Measurements from ENCODE around the gene ELF5. TPM values are rescaled to one million over a fixed set of nuclear protein-coding genes. Genes with fewer than 3 reads are reported as not detected.

ELF5 gene
- total RNA-seq, 4 donors from 2014 or later, result not detected

- 93 to 95% methylated on average over 6 of the region's 6 CpGs for WGBS, 2 donors
These were observed 2.9 kb upstream of the ELF5 start for GRCh38 chr11:34516247-34517040.

DNA sequence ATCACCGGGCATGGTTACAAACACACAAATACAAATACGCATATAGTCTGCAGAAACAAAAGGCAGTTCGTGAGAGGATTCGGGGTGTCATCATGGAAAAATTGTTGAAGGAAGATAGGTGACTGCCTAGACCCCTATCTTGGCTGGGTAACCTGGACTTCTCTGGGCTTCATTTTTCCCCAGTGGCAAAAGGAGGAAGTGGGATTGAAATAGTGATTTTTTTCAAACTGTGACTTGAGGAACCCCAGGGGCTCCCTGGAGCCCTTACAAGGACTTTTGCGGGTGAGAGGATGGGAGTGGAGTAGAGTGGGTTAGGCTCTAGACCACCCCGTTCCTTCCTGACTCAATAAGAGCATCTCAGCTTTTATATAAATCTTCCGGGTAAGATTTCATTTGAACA lies 1.0 kb upstream of the ELF5 start:
- DNase-seq (ENCODE audit: low spot score in 2 of 2), result no peak
- no peaks in the 10 kb centered on the region for H3K27me3 ChIP-seq
- no peaks in the 10 kb centered on the region for H3K36me3 ChIP-seq
- 83 to 86% methylated on average over 7 of the region's 7 CpGs for WGBS, 2 donors
- TF ChIP-seq POLR2A (IDR thresholded peaks at IDR 0.05), result no peak
- TF ChIP-seq, protein P1, sequence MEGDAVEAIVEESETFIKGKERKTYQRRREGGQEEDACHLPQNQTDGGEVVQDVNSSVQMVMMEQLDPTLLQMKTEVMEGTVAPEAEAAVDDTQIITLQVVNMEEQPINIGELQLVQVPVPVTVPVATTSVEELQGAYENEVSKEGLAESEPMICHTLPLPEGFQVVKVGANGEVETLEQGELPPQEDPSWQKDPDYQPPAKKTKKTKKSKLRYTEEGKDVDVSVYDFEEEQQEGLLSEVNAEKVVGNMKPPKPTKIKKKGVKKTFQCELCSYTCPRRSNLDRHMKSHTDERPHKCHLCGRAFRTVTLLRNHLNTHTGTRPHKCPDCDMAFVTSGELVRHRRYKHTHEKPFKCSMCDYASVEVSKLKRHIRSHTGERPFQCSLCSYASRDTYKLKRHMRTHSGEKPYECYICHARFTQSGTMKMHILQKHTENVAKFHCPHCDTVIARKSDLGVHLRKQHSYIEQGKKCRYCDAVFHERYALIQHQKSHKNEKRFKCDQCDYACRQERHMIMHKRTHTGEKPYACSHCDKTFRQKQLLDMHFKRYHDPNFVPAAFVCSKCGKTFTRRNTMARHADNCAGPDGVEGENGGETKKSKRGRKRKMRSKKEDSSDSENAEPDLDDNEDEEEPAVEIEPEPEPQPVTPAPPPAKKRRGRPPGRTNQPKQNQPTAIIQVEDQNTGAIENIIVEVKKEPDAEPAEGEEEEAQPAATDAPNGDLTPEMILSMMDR (IDR thresholded peaks at IDR 0.05), result no peak
- no peak for TF ChIP-seq EP300 (IDR thresholded peaks at IDR 0.05)
- H3K4me3 ChIP-seq, result no peak overlapping the region
- H3K27ac ChIP-seq, result no peak overlapping the region
- no peaks in the 10 kb centered on the region for H3K9me3 ChIP-seq
- H3K4me1 ChIP-seq, result no peaks in the 10 kb centered on the region

More at GRCh38 chr11:34516247-34517040, 2.9 kb upstream of the ELF5 start:
- Histone ChIP-seq H3K4me3 (no peak overlapping the region), H3K27me3 (no peaks in the 10 kb centered on the region), H3K27ac (no peak overlapping the region), H3K4me1 (no peaks in the 10 kb centered on the region), H3K9me3 (no peaks in the 10 kb centered on the region), H3K36me3 (no peaks in the 10 kb centered on the region)
- no peak for DNase-seq (ENCODE audit: low spot score in 2 of 2)
- TF ChIP-seq POLR2A (IDR thresholded peaks at IDR 0.05), result no peak
- TF ChIP-seq EP300 (IDR thresholded peaks at IDR 0.05), result no peak
- TF ChIP-seq, protein P1 (IDR thresholded peaks at IDR 0.05), result no peak

DNA sequence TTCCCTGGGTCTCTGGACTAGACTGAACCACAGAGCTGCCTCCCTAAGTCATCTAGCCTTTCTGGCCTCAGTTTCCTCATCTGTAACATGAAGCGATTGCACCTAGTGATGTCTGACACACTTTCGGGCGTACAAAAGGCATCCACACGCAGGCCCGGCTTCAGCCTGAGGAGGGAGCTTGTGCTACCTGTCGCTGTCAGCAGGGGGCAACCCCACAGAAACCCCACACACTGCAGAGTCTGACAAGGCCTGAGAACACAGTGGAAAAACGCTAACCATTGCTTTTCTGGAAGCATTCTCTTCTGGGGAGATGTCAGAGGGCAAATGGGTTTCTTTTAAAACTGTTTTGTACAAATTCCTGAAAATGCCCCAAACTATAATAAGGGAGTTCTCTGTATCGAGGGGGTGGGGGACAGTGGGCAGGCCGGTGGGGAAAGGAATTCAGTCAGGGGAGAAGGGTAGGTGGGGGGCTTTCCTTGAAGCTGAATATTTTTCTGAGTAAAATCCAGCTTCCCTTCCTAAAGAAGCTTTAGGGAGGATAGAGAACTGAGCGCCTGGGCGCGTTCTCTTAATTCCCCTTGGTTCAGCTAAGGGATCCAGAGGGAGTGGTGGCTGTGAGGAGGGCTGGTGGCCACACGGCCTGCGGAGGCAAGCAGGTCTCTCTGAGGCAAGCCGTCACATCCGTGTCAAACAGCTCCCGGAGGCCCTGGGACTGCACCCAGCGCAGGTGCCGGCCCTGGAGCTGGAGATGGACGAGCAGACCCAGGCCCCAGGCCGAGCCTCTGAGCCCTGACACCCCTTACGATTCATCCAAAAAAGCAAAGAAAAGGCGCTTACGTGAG lies 533 bp downstream of the ELF5 start:
- WGBS, 2 donors, result 59 to 66% methylated on average over 23 to 24 of the region's 24 CpGs
- Histone ChIP-seq H3K4me3 (no peak overlapping the region), H3K9me3 (no peaks in the 10 kb centered on the region), H3K27me3 (no peaks in the 10 kb centered on the region), H3K27ac (no peak overlapping the region), H3K4me1 (no peaks in the 10 kb centered on the region), H3K36me3 (no peaks in the 10 kb centered on the region)
- DNase-seq (ENCODE audit: low spot score in 2 of 2), result peak in 1 of 2 donors; percentile 18
- TF ChIP-seq, protein P1 (IDR thresholded peaks at IDR 0.05), result peak in 4 of 5 experiments; percentile 32 to 65 (median 52)
- TF ChIP-seq POLR2A (IDR thresholded peaks at IDR 0.05), result no peak

DNA sequence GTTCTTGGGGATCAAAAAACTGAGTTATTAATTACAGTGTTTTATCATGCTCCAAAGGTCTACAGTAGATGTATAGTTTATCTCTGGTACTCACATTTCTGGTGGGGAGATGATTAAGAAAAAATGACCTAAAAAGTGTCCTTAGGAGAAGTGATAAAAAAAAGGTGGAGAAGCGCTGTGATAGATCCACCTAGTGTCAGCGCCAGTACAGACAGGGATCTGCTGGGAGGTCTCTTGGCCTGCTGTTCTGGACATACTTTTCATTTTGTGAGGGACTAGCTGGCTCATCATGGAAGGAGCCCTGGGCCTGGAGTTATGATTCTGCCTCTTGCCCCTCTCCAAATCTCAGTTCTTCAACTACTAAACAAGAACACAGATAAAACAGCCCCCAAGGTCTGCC lies 2.9 kb downstream of the ELF5 start:
- TF ChIP-seq POLR2A (IDR thresholded peaks at IDR 0.05) (no peak), EP300 (IDR thresholded peaks at IDR 0.05) (no peak)
- TF ChIP-seq, protein P1 (IDR thresholded peaks at IDR 0.05), result no peak
- no peaks in the 10 kb centered on the region for H3K36me3 ChIP-seq
- no peaks in the 10 kb centered on the region for H3K27me3 ChIP-seq
- no peak overlapping the region for H3K27ac ChIP-seq
- H3K4me1 ChIP-seq, result no peaks in the 10 kb centered on the region
- H3K4me3 ChIP-seq, result no peak overlapping the region
- no peak for DNase-seq (ENCODE audit: low spot score in 2 of 2)
- WGBS, 2 donors, result 93 to 95% methylated on average over 2 of the region's 2 CpGs
- H3K9me3 ChIP-seq, result no peaks in the 10 kb centered on the region

- no peak for TF ChIP-seq EP300 (IDR thresholded peaks at IDR 0.05)
- TF ChIP-seq, protein P1 (IDR thresholded peaks at IDR 0.05), result no peak
- no peak for TF ChIP-seq POLR2A (IDR thresholded peaks at IDR 0.05)
These were observed 3.4 kb downstream of the ELF5 start for GRCh38 chr11:34510218-34510617.

More at GRCh38 chr11:34510218-34510617, 3.4 kb downstream of the ELF5 start:
- Histone ChIP-seq H3K27me3 (no peaks in the 10 kb centered on the region), H3K9me3 (no peaks in the 10 kb centered on the region), H3K4me3 (no peak overlapping the region), H3K4me1 (no peaks in the 10 kb centered on the region), H3K36me3 (no peaks in the 10 kb centered on the region), H3K27ac (no peak overlapping the region)
- no peak for DNase-seq (ENCODE audit: low spot score in 2 of 2)
